ENCODE results near the gene CGB5. TPM values are rescaled to one million over a fixed set of nuclear protein-coding genes. Genes with fewer than 3 reads are reported as not detected.
"Not testable (repeated sequence)": the region's sequence is repeated elsewhere in the genome, so short reads cannot be mapped to it uniquely, and the experiment has no call there.

Gene CGB5
- total RNA-seq, 1 experiment from 2014 or later: not detected

- TF ChIP-seq TCF7L2 (IDR thresholded peaks at IDR 0.05; ENCODE audit: low read depth, low read length) (no peak), POLR2AphosphoS5 (IDR thresholded peaks at IDR 0.05; ENCODE audit: low read depth, low read length) (peak; percentile 76), CTCF (IDR thresholded peaks at IDR 0.05) (peak; percentile 69), SIN3A (IDR thresholded peaks at IDR 0.05; ENCODE audit: borderline replicate concordance, insufficient read depth, low read depth, low read length) (no peak), REST (IDR thresholded peaks at IDR 0.05; ENCODE audit: insufficient read depth in 1 of 2, low read depth in 2 of 2, low read length in 1 of 2) (no peak)
- Histone ChIP-seq H3K27ac (ENCODE audit: low read length) (peak overlapping the region; percentile 72), H3K9me3 (ENCODE audit: control insufficient read depth, insufficient read depth, low read depth, low read length) (no peaks in the 10 kb centered on the region), H3K36me3 (ENCODE audit: control insufficient read depth, insufficient read depth, low read length) (no peaks in the 10 kb centered on the region), H3K4me1 (ENCODE audit: control insufficient read depth, insufficient read depth, low read length) (no peaks in the 10 kb centered on the region; the same call in 1 of the 2 replicates), H3K4me3 (ENCODE audit: low read depth in 2 of 2, low read length in 2 of 2) (peak overlapping the region; percentile 43 to 51), H3K27me3 (ENCODE audit: control insufficient read depth, insufficient read depth, low read length) (no peaks in the 10 kb centered on the region)
- ChIA-PET CTCF (interaction anchor here (0.6 to 0.7 kb wide), 3 partner anchors 17 to 191 kb away, joined by 3 to 4 read pairs (median 3); no protein-coding TSS in a partner anchor), POLR2A (interaction anchor here (0.5 kb wide), 1 partner anchor 42 kb away, joined by 15 read pairs; no protein-coding TSS in a partner anchor)
- ATAC-seq (peak; percentile 87), DNase-seq (ENCODE audit: low read depth, low spot score) (no peak)
- BruUV-seq (replicated peaks): no TSS peak
- in situ Hi-C loops (cut with HindIII; ENCODE audit: low pct_unique_long_range_greater_than_20kb, low sequenced_read_pairs): no loop called here
- intact Hi-C loops (cut with micrococcal nuclease; ENCODE audit: unreplicated experiment): no loop called here
These were observed 25.8 kb upstream of the CGB5 start for GRCh38 chr19:49017666-49018351.

- in situ Hi-C loops (cut with HindIII; ENCODE audit: low pct_unique_long_range_greater_than_20kb, low sequenced_read_pairs); H3K27me3 ChIP-seq (ENCODE audit: control insufficient read depth, insufficient read depth, low read length); intact Hi-C loops (cut with micrococcal nuclease; ENCODE audit: unreplicated experiment); H3K4me1 ChIP-seq (ENCODE audit: control insufficient read depth, insufficient read depth, low read length); BruUV-seq (replicated peaks); DNase-seq (ENCODE audit: low read depth, low spot score); H3K9me3 ChIP-seq (ENCODE audit: control insufficient read depth, insufficient read depth, low read depth, low read length); H3K36me3 ChIP-seq (ENCODE audit: control insufficient read depth, insufficient read depth, low read length): not testable (repeated sequence)
- CTCF ChIA-PET: interaction anchor here (0.7 kb wide), 2 partner anchors 40 to 190 kb away, joined by 3 to 4 read pairs; no protein-coding TSS in a partner anchor
- peak overlapping the region; percentile 43 to 51 for H3K4me3 ChIP-seq (ENCODE audit: low read depth in 2 of 2, low read length in 2 of 2)
- ATAC-seq: peak; percentile 8
- H3K27ac ChIP-seq (ENCODE audit: low read length): peak overlapping the region; percentile 72
- POLR2A ChIA-PET: interaction anchor here (0.6 kb wide), 1 partner anchor 38 kb away, joined by 4 read pairs; no protein-coding TSS in a partner anchor
These were observed 25.0 kb upstream of the CGB5 start for GRCh38 chr19:49018388-49019241.

Measured in Panc1 (cell line).